Upper lobe of left lung (tissue), 4 donors: Measurements from ENCODE around the gene NAT8L.

Experiments used
- POLR2AphosphoS5 ChIP-seq, 2 donors: sonication (generic); formaldehyde crosslinking; IDR thresholded peaks; one replicate each; pipeline ENCODE4 v1.5.1; 2017; ENCODE audit warnings: antibody characterized with exemption in 2 of 2
- TF ChIP-seq, protein P1 (sequence below), 6 experiments: fragments of 450-650 bp in 4 of 6; fragments of 200-600 bp in 2 of 6; sonication (generic) in 2 of 6; IDR thresholded peaks; one replicate each; pipeline ENCODE4 v1.5.1; 2016 to 2019; ENCODE audit warnings: antibody characterized with exemption in 6 of 6

DNA sequence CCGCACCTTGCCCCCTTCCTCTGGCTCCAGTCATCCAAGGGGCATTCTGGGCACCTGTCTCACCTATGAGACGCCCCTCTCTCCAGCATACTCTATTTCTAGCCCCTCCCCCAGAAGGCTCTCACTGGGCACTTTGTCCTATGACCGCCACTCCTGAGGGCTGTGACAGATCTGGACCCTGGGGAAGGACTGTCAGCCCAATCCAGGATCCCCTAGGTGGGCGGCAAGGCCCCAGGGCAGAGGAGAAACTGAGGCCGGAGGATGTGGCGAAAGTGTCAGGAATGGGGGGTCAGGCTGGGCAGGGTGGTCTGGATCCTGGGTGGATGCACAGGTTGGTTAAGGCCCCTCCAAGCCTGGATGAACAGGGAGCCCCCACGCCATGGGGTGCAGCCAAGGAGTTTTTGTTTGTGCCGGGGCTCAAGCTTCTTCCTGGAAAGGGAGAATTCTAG is 16.2 kb upstream of the NAT8L start:
- TF ChIP-seq POLR2AphosphoS5 (IDR thresholded peaks at IDR 0.05) = no peak
- TF ChIP-seq, protein P1, sequence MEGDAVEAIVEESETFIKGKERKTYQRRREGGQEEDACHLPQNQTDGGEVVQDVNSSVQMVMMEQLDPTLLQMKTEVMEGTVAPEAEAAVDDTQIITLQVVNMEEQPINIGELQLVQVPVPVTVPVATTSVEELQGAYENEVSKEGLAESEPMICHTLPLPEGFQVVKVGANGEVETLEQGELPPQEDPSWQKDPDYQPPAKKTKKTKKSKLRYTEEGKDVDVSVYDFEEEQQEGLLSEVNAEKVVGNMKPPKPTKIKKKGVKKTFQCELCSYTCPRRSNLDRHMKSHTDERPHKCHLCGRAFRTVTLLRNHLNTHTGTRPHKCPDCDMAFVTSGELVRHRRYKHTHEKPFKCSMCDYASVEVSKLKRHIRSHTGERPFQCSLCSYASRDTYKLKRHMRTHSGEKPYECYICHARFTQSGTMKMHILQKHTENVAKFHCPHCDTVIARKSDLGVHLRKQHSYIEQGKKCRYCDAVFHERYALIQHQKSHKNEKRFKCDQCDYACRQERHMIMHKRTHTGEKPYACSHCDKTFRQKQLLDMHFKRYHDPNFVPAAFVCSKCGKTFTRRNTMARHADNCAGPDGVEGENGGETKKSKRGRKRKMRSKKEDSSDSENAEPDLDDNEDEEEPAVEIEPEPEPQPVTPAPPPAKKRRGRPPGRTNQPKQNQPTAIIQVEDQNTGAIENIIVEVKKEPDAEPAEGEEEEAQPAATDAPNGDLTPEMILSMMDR (IDR thresholded peaks at IDR 0.05) = no peak
